Right atrium auricular region (tissue), 2 donors: ENCODE measurements around the gene NOTCH3. TPM values are rescaled to one million over a fixed set of nuclear protein-coding genes. Genes with fewer than 3 reads are reported as not detected.

Experiments used
- DNase-seq: peaks from one replicate; pipeline ENCODE4 v3.0.0-alpha.2; 2019; ENCODE audit warnings: low spot score
- H3K27ac ChIP-seq, 2 donors: fragments of 200-600 bp; sonication (generic); 1 replicate in 1 of 2; 2 replicates in 1 of 2; pipeline ENCODE4 v1.5.1; 2016 to 2019
- H3K27me3 ChIP-seq, 2 donors: fragments of 200-600 bp; sonication (generic); one replicate each; pipeline versions ENCODE4 v1.5.1 to v1.6.0; 2017 to 2019
- H3K36me3 ChIP-seq: fragments of 200-600 bp; sonication (generic); one replicate; pipeline ENCODE4 v1.5.1; 2016
- H3K4me1 ChIP-seq, 2 donors: fragments of 200-600 bp; sonication (generic); one replicate each; pipeline versions ENCODE4 v1.5.1 to v1.6.0; 2017 to 2019
- H3K4me3 ChIP-seq, 2 donors: fragments of 200-600 bp; sonication (generic); 1 replicate in 1 of 2; 2 replicates in 1 of 2; pipeline ENCODE4 v1.5.1; 2017 to 2019; ENCODE audit warnings: mild to moderate bottlenecking in 1 of 2, moderate library complexity in 1 of 2
- H3K9me3 ChIP-seq, 2 donors: fragments of 200-600 bp; sonication (generic); one replicate each; pipeline ENCODE4 v1.5.1; 2019
- CTCF ChIP-seq, 2 donors: fragments of 200-600 bp; sonication (generic); IDR thresholded peaks; one replicate each; pipeline ENCODE4 v1.5.1; 2019; ENCODE audit warnings: antibody characterized with exemption in 2 of 2
- microRNA-seq, 2 donors: library from miRNA; unstranded; fragments of <30 nt; microRNA quantifications; one replicate each; pipeline ENCODE4, GENCODE V29; 2016 to 2017; ENCODE audit warnings: borderline number of aligned reads in 2 of 2, borderline replicate concordance in 1 of 2
- total RNA-seq, 2 donors: library from RNA; depleted of rRNA; stranded (reverse); fragments of >200 nt; gene quantifications; one replicate each; pipeline ENCODE4 v1.1.0, GENCODE V29; 2016

The NOTCH3 gene
- total RNA-seq, 2 donors from 2014 or later: 16.8 to 34.2 TPM

DNA sequence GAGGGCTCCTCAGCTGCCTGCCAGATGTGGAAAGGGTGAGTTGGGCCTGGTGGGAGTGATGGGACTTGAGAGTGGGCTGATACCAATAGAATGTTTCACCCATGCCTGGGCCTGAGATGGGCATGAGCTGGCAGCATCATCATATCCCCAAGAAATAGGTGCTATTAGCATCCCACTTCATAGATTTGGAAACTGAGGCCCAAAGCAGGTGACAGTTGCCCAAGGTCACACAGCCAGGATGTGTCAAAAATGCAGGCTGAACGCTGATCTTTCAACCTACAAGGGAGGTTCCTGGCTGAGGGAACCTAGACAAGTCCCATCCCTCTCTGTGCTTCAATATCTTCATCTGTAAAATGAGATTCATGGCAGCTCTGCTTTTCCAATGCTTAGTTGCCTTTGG lies 89.0 kb downstream of the NOTCH3 start:
- Histone ChIP-seq H3K9me3 (no peaks in the 10 kb centered on the region), H3K27ac (no peak overlapping the region), H3K4me1 (peaks cover 0 to 42% of the 10 kb centered on the region in 2 donors), H3K4me3 (no peak overlapping the region), H3K27me3 (no peaks in the 10 kb centered on the region), H3K36me3 (peaks cover 69% of the 10 kb centered on the region)
- no peak for TF ChIP-seq CTCF (IDR thresholded peaks at IDR 0.05)
- no peak for DNase-seq

DNA sequence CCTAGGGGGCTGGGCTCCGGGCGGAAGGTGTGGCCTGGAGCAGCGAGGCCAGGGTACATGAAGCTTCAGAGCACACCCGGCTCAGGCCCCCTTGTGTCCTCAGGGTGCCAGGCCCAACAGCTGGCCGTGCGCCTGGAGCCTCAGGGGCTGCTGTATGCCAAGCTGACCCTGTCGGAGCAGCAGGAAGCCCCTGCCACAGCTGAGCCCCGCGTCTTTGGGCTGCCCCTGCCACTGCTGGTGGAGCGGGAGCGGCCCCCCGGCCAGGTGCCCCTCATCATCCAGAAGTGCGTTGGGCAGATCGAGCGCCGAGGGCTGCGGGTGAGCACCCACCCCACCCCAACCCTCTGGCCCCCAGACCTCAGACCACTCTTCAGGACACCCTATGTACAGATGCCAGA lies 90.4 kb downstream of the NOTCH3 start:
- no peak for TF ChIP-seq CTCF (IDR thresholded peaks at IDR 0.05)
- Histone ChIP-seq H3K27me3 (no peaks in the 10 kb centered on the region), H3K9me3 (no peaks in the 10 kb centered on the region), H3K27ac (no peak overlapping the region), H3K4me1 (peaks cover 0 to 34% of the 10 kb centered on the region in 2 donors), H3K4me3 (no peak overlapping the region), H3K36me3 (peaks cover 56% of the 10 kb centered on the region)
- DNase-seq: no peak

GRCh38 chr19:15109768-15110417 lies 90.9 kb downstream of the NOTCH3 start:
- Histone ChIP-seq H3K27ac (no peak overlapping the region), H3K4me3 (no peak overlapping the region), H3K36me3 (peaks cover 51% of the 10 kb centered on the region), H3K27me3 (no peaks in the 10 kb centered on the region), H3K9me3 (peaks cover 0 to 2% of the 10 kb centered on the region in 2 donors), H3K4me1 (peaks cover 0 to 29% of the 10 kb centered on the region in 2 donors)
- DNase-seq: no peak
- TF ChIP-seq CTCF (IDR thresholded peaks at IDR 0.05): no peak

Small RNA genes lying within 50 kb of the gene (microRNA-seq; reads per million reads assigned to microRNA genes)
- gene MIR6795: 0 to 3.5 reads per million in 2 donors

Other genes starting within 250 kb of the NOTCH3 start
- gene SLC1A6, start 221.1 kb downstream of the NOTCH3 start, total RNA-seq: not detected
- gene CASP14, start 151.5 kb downstream of the NOTCH3 start, total RNA-seq: not detected
- not detected for gene OR1I1, start 118.8 kb downstream of the NOTCH3 start, total RNA-seq
- gene SYDE1, start 93.6 kb downstream of the NOTCH3 start, total RNA-seq: 10 to 100 TPM; 17.3 to 28.9 TPM
- gene EPHX3, start 31.5 kb upstream of the NOTCH3 start, total RNA-seq: under 1 TPM; 0.52 to 0.63 TPM
- gene BRD4, start 131.5 kb upstream of the NOTCH3 start, total RNA-seq: 10 to 100 TPM; 23.6 to 41.0 TPM
- gene AKAP8, start 178.8 kb upstream of the NOTCH3 start, total RNA-seq: 10 to 100 TPM; 12.3 to 17.9 TPM
- gene AKAP8L, start 218.0 kb upstream of the NOTCH3 start, total RNA-seq: 10 to 100 TPM; 66.5 to 78.2 TPM
- 10 to 100 TPM; 22.4 to 44.2 TPM for gene WIZ, start 249.0 kb upstream of the NOTCH3 start, total RNA-seq